HG02623 (cell line): ENCODE results near the gene CCN6.

Source experiments
- ATAC-seq: cut with Tn5 transposase; IDR thresholded peaks from one replicate; pipeline ENCODE4 v1.9.1; 2021; ENCODE audit warnings: moderate library complexity; ENCODE audit not compliant: unreplicated experiment

Gene CCN6

DNA sequence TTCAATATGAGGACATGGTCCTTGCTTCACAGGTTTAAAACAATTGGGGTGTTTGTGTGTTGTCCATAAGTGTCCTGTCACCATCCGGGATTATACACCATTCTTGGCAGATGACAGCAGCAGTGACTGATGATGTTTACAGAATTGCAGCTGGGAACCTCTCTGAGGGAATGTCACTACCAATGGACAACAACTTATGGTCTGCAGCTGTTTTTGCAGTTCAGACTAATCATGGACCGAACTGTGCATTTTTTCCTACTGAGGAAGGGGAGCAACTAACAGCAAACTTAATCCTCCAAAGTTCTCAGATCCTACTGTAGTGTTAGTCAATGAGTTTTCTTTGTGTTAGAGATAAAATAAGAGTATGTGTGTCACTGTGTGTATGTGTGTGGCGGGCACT lies 59.5 kb downstream of the CCN6 start:
- ATAC-seq, result no peak

DNA sequence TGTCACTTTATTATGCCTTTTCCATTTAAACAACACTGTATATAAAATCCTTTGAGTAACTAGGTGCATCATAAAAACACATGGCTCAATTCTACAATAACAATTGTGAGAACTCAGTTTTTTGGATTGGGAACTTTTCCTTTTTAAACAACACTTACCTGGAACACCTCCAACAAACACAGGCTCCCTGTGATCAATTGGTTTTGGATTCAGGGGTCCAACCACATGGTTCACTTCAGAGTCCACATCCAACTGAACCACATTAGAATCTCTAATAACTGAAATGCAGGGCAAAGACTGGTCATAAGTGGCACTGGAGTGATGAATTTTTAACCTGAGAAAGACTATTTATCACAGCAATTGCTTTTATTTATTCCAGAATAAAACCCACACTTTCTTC lies 60.0 kb downstream of the CCN6 start:
- no peak for ATAC-seq

DNA sequence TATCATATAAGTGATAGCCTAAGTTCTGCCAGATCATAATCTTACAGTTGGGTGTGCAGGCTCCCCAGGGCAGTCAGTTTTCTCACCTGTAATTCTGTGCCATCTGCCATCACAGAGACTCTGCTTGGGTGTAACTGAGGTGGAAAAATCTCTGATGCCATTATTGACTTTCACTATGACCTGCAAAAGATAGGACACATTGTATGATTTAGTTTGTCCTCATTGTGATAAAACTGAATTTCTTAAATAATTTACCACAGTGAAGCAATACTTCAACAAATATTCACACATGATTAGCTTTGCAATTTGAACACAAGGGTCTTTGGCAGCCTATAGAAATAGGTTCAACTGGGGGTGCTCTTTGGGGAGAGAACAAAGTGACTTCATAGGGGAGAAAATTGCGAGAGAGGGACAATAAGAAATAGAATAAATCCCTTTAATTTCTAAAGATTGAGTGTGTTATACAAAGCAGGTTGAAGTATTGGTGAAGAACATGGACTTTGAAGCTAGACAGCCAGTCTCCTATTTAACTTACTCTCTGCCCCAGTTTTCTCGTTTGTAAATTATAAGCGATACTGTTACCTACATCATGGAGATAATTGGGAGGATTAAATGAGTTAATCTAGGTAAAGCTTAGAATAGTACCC lies 60.8 kb downstream of the CCN6 start:
- no peak for ATAC-seq

- no peak for ATAC-seq
Measured at GRCh38 chr6:112116221-112116620, 62.3 kb downstream of the CCN6 start.

DNA sequence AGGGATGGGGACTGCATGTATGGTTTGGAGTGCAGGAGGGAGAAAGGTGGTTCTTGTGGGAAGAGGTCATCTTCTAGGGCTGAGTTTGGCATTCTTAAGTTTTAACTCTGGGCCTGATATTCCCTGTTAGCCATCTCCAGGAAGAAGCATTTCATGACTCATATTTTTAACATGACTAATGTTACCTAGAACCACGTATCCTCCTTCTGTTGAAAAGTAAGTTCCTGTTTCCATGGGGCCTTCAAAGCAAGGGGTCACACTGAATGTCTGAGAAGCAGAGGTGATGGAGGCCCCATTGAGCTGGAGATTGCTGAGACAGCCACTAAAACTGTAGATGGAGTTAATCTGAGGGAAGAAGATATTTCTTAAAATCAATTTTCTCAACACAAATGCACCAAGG lies 63.6 kb downstream of the CCN6 start:
- ATAC-seq, result no peak

DNA sequence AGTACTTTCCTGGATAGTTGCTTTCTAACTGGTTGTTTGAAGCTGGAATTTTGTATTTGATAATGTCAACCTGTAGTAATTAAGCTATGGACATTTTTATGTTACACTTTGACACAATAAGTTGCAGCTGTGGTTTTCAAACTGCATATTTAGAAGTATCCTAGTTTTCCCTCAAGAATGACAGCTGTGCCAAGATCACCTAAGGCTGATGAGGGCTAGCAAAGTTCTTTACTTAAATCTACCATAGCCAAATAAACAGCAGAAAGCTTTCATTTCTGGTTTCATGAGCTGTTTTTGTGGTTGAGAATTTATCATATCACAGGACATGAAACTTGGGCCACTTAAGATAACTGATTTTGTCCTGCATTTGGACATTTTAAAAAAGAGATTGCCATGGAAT lies 64.1 kb downstream of the CCN6 start:
- ATAC-seq, result no peak
